Stimulated activated naive CD4-positive, alpha-beta T cell (primary cell): ENCODE results near the gene CALCR.
A peak's percentile ranks its signal among the peaks of the same experiment; 100 is the strongest.

Experiments used
- DNase-seq, 6 experiments: peaks; one replicate each; lab custom pipeline; 2025; lab: John Stamatoyannopoulos, UW

The CALCR gene

GRCh38 chr7:93448176-93448575, 126.3 kb downstream of the CALCR start:
- no peak for DNase-seq

- no peak for DNase-seq
Observed at GRCh38 chr7:93447509-93447908, 127.0 kb downstream of the CALCR start.

GRCh38 chr7:93442478-93443224, 131.9 kb downstream of the CALCR start:
- DNase-seq, result peak in 2 of 6 experiments; percentile 1 to 2

GRCh38 chr7:93435791-93436190, 138.7 kb downstream of the CALCR start:
- no peak for DNase-seq

DNA sequence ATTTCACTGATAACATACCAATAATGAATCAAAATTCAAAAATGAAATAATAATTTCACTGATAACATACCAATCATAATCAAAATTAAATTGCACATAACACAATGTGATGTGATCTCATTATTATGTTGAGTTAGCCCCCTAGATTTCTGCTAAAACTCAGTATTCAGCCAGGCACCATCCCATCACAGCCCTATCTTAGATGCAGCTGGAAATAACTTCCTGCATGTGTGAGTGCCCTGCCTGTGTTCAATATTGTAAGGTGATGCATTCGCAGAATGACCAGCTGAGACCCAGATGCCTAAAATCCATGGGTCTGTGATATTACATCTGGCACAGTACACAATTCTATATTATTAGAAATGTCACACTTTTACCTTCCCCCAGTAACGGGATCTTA, 142.4 kb downstream of the CALCR start:
- no peak for DNase-seq

GRCh38 chr7:93430917-93431588, 143.5 kb downstream of the CALCR start:
- no peak for DNase-seq

- DNase-seq, result no peak
Observed at GRCh38 chr7:93429563-93429962, 145.0 kb downstream of the CALCR start.

DNA sequence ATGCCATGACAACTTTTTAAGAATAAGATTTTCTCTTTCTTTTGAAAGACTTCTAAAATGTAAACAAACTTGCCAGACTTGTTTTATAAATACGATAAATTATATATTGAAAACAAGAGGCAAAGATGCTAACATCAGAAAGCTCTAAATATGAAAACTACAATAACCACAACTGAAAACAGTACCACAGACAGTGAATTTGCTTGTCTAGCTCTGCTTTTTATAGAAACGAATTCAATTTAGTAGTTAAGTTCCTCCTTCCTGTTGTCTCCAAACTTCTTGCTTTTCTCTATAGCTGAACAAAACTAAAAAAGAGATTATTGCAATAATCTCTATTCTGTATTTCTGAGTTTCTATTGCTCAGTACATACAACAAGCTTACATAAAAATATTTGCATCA, 147.4 kb downstream of the CALCR start:
- no peak for DNase-seq

DNA sequence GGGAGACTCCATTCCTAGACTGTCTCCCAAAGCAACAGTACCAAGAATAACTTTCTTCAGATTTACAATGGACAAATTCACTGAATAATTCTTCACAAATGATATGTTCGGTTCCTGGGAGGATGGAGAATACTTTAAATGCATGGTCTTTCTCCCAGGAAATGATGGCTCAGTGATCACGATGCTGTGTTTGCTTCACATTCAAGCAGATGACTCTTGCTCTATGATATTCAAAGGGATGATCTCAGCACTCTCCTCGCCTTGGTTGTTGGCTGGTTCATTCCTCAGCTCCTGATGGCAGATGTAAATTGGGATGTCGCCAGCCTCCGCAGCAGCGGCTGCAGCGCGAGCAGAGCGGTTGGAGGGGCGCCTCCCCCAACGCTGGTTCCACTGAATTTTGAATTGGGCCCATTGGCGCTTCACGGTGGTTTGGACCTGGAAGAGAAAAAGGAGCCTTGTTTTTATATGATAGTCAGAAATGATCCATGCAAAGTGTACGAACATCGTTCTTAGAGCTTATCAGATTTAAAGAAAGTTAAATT, 148.3 kb downstream of the CALCR start:
- no peak for DNase-seq

GRCh38 chr7:93414574-93414973, 159.9 kb downstream of the CALCR start:
- no peak for DNase-seq

GRCh38 chr7:93409324-93409723, 165.2 kb downstream of the CALCR start:
- no peak for DNase-seq

DNA sequence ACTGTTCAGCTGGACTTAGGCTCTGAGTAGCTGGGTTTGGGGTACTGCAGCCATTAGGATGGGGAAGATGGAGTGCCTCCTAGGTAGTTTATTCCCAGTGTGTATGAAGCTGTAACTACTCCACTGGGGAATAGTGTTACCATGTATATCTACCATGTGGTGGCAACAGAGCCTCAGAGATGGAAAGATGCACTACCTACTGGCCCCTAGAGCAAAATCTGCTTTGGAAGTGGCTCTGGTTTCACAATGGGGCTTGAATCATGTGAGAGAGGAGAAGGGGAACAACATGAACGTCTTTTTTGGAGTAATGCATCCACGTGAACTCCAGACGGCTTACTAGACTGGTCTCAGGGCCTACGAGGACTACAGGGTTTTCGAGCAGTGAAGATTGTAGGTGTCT, 167.3 kb downstream of the CALCR start:
- no peak for DNase-seq

GRCh38 chr7:93402944-93403343, 171.6 kb downstream of the CALCR start:
- no peak for DNase-seq

- no peak for DNase-seq
Observed at GRCh38 chr7:93399642-93400041, 174.9 kb downstream of the CALCR start.

DNA sequence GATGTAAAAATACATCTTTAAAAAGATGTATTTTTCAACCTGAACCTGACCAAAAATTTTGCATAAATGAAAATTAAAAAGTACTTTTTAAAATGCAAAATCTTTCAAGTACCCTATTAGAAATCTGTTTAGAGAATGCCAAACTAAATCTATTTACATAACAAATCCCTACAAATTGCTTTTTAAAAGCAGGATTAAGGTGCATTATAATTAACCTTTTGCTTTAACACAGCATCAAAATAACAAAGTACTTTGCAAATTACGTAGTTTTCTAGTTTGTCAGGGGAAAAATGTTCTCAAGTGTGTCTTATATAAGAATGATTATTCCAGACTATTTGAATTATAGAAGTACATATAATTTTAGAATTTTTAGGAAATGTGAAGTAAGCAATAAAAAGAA, 181.5 kb downstream of the CALCR start:
- DNase-seq, result no peak

DNA sequence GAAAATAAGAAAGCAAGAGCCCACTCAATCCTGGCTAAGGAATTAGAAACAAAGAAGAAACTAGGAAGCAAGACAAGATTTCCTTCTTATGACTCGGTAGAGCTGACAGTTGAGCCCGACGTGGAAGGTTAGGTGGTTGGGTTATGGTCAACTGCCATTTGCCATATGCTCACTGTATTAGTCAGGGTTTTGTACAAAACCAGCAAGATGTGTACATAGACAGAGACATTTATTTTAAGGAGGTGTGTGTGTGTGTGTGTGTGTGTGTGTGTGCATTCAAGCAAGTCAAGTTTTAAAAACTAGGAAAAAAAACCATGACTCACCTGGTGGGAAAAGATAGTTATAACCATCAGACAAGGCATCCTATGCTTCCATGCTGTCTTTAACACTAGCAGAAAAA, 183.9 kb downstream of the CALCR start:
- no peak for DNase-seq

DNA sequence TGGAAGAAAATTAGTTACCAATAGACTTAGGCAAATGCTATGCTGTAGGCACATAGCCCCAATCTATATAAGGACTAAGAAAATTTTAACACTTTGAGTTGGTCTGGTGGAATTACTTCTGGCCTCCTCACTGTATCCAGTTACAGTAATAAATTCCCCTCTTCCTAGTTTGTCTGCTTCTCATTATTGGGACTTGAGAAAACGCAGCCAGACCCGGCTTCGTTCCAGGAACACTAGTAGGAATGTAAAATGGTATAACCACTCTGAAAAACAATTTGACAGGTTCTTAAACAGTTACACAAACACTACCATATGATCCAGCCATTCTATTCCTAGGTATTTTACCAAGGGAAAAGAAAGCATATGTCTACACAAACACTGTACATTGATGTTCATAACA, 192.2 kb downstream of the CALCR start:
- no peak for DNase-seq

DNA sequence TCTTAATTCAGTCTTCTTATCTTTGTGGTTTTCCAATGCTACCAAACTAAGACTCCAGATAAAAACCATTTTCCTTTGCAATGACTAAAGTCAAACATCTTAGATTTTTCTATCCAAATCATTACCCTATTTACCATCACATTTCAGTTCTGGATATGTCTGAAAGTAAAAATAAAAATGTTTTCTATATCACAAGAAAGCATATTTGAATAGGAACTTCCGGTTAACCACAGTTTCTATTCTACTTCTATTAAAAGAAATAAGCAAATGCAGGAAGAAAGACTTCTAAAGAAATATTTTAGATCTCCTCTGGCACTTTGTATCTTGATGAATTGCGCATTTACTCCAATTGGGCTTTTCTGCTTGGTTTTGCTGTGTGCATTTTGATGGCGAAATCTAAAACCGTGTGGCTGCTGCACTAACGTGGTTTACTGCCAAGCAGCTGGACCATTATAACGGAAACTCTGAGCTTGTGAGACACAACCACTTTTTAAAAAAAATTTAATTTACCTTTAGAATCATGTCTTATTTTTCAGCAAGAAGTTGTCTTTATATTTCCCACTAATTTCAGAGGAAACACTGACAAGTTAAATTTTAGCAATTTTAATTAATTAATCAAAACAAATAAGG, 196.3 kb downstream of the CALCR start:
- no peak for DNase-seq

DNA sequence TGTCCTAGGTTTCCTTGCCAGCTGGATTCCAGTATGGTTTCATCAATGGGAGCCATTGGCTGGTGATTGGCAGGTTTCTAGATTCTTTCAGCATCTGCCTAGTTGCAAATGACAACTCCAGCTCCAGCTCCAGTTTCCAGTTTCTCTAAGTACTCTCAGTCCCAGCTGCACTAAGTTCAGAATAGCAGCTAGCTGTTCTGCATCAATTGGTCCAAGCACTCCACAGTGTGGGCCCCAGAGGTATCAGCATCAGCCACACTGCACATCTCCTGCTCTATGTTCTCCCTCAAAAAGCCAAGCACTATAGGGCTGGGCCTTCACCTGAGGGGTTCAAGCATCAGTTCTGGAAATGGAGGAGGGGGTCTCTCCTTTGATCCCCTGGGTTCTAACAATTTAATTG, 198.9 kb downstream of the CALCR start:
- DNase-seq, result no peak
